ENCODE data around the gene ABO.
"Not testable (repeated sequence)": the region's sequence is repeated elsewhere in the genome, so short reads cannot be mapped to it uniquely, and the experiment has no call there.

ABO gene

GRCh38 chr9:133290751-133291302, 15.8 kb upstream of the ABO start:
- no peak for DNase-seq (ENCODE audit: low spot score)

- no peak for DNase-seq (ENCODE audit: low spot score)
Observed at GRCh38 chr9:133286523-133286922, 11.5 kb upstream of the ABO start.

GRCh38 chr9:133285252-133285775, 10.3 kb upstream of the ABO start:
- no peak for DNase-seq (ENCODE audit: low spot score)

DNA sequence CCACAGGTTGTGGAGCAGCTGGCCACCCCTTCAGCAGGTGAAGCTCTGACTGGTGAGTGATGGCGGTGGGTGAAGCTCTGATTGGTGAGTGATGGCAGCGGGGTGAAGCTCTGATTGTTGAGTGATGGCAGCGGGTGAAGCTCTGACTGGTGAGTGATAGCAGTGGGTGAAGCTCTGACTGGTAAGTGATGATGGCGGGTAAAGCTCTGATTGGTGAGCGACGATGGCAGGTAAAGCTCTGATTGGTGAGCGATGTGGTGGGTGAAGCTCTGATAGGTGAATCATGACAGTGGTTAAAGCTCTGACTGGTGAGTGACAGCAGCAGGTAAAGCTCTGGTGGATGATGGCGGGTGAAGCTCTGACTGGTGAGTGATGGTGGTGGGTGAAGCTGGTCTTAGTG, 9.4 kb upstream of the ABO start:
- no peak for DNase-seq (ENCODE audit: low spot score)

- not testable (repeated sequence) for DNase-seq (ENCODE audit: low spot score)
Observed at GRCh38 chr9:133283255-133284032, 8.4 kb upstream of the ABO start.

DNA sequence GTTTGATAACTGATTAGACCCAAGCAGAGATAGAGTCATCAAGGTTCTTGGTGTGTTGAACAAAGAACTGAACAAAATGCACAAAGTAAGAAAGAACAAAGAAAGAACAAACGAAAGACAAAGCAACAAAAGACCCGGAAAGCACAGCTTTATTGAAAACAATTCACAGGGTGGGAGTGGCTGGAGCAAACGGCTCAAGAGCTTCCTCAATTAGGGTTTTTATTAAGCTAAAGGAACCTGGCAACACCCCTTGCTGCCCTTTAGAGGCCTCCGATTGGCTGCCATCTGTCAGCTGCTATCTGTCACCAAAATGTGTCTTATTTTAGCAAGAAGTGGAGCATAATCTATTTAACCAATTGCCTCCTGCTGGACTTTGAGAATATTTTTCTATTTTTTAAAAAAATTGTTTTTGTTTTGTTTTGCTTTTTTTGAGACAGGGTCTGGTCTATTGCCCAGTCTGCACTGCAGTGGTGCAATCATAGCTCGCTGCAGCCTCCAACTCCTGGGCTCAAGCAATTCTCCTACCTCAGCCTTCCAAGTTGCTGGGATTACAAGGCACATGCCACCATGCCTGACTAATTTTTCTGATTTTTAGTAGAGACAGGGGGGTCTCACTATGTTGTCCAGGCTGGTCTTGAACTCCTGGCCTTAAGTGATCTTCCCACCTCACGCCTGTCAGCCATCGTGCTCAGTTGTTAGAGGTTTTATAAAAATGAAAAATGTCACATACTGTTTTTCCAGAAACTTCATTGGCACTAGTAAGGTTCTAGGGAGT, 7.7 kb upstream of the ABO start:
- no peak for DNase-seq (ENCODE audit: low spot score)

DNA sequence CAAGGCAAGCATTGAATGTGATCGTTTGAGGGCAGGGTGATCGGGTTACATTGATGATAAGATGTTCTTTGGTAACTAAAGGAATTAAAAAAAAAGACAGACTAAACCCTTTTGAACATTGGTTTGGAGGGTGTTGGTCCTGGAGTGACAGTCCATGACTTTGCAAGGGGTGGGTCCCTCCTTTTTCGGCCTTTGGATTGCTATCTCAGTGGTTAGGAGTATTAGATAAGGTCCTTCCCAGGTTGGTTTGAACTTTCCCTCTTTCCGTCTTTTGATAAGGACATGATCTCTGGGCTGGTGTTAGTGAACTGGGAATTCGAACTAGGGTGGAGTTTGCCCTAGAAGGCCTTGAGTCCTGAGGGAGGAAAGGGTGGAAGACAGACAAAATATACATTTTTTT, 5.4 kb upstream of the ABO start:
- DNase-seq (ENCODE audit: low spot score) = no peak

DNA sequence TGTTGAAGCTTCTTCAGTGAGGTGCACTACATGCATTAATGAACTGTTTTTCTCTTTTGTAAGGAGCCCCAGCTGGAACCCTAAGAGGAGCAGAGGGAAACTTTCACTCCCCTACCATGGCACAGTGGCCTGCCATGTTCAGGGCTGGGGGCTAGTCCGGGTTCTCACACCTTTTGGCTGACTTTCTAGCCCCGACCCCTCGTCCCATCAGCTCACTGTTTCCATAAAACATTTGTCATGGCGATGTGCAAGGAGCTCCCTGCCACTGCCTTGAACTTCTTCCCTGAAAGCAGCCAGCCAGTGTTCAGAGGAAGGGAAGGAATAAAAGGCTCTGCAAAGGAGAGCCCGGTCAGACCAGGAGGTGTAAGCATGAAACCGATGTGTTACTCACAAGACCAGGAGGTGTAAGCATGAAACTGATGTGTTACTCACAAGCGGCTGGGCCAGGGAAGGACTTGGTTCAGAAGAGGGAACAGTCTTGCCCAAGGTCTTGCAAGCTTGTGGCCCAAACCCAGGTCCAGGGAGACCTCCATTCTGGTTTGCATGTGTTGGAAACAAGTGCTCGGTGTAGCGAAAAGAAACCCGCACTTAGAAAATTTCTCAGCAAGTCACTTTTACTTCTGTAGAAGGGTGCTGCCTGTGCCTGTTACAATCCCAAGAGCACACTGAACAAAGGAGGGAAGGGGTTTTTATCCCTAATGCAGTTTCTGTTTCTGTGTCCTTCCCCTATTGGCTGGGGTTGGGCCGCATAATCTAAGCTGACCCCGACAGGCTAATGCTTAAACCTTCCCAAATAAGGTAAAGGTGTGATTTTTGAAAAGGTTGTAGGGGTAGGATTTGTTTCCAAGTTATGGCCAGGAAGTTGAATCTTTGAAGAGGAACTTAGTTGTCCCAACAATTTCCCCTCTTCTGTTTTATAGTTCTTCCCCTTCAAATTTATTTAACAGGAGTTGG, 3.4 kb upstream of the ABO start:
- DNase-seq (ENCODE audit: low spot score) = no peak

- DNase-seq (ENCODE audit: low spot score) = no peak
Observed at GRCh38 chr9:133277467-133277866, 2.5 kb upstream of the ABO start.

DNA sequence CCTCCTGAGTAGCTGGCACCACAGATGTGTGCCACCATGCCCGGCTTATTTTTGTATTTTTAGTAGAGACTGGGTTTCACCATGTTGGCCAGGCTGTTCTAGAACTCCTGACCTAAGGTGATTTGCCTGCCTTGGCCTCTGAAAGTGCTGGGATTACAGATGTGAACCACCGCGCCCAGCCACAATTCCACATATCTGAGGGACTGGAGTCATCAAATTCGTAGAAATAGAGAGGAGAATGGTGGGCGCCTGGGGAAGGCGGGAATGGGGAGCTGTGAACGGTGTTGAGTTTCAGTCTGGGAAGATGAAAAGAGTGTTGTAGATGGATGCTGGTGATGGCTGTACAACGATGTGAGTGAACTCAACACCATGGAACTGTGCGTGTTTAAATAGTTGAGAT, 1.9 kb upstream of the ABO start:
- DNase-seq (ENCODE audit: low spot score) = no peak

- no peak for DNase-seq (ENCODE audit: low spot score)
Observed at GRCh38 chr9:133276001-133276884, 1.2 kb upstream of the ABO start.

DNA sequence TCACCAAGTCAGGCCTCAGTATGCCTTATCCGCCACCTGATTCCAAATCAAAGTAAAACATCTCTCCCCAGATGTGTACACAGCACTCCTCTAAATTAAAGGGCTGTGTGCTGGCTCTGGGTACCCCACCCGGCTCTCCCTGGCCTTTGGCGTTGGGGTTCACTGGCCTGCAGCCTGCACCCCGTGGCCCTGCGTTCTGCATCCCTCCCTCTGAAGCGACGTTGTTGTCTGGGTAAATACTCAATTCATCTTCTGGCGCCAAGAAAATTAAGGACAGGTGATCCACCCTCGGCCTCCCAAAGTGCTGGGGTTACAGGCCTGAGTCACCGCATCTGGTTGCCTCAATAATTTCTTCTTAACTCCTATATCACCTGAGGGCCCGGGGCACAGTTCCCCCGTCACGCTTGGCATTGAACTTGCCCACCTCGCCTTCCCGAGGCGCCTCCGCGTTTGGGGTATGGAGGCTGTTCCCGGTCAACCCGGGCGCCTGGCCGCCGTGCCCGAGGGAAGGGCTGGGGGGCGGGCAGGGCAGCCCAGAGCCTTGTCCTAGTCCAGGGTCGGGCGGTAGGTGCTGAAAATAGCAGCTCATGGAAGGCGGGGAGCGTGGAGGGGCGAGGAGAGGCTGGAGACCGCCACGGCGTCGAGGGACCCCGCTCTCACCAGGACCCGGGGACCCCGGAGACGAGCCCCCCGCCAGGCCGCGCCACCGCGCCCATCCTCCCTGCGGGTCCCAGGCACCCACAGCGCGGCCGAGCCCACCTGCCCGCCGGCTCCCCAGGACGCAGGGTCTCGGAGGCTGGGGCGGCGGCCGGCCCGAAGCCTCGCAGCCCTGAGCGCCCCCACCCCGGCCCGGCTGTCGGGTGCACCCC, 531 bp downstream of the ABO start:
- DNase-seq (ENCODE audit: low spot score) = no peak

GRCh38 chr9:133273819-133274218, 1.2 kb downstream of the ABO start:
- DNase-seq (ENCODE audit: low spot score) = no peak

DNA sequence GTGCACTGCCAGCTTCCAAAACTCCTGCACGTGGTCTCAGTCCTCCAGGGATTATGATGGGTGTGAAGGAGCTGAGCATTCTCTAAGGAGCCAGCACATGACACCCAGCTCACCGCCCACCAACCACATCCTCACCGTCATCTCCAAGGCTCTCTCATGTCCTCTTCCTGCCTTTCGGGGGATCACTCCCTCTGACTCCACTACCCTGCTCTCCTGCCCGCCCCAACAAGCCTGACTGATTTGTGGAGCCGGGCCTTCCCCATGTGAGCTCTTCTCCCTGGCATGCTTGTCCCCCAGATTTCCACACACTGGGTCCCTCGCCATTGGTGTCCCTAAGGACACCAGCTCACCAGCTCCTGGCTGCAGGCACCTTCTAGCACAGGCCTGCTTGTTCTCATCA, 1.9 kb downstream of the ABO start:
- DNase-seq (ENCODE audit: low spot score) = no peak

DNA sequence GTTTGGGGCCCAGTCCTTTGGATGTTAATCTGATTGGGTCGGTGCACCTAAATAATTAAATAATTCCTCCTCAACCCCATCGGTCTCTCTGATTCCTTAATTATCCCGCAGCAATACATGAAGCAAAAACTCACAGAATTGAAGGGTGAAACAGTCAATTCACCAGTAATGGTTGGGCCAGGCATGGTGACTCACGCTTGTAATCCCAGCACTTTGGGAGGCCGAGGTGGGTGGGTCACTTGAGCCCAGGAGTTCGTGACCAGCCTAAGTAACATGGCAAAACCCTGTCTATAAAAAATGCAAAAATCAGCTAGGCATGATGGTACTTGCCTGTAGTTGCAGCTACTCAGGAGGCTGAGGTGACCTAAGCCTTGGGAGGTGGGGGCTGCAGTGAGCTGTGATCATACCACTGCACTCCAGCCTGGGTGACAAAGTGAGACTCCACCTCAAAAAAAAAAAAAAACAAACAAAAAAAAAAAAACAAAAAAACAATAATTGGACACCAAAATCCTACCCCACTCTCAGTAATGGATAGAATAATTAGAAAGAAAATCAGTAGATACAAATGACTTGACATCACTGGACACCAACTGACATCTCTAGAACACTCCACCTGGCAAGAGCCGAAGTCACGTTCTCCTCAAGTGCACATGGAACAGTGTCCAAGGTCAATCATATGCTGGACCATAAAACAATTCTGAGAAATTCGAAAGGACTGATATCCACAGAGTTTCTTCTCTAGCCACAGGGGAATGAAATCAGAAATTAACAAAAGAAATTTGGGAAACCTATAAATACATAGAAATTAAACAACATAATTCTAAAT, 5.3 kb downstream of the ABO start:
- DNase-seq (ENCODE audit: low spot score) = no peak

DNA sequence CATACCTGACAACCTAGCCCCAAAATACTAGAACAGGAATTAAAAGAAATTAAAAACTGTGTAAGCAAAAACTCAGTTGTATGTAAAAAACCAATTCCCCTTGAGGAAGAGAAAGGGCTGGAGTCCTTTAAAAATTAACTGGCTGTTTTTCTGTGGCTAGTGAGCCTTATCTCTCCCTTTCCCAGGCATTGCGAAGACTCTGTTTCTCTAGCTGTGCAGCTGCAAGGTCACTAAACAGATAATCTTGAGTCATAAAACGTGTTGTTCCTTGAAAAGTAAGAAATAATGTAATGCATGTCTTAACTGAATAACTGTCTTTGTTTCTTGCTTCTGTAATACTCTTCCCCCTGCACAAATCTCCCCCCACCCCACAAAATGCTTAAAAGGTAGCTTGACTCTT, 5.9 kb downstream of the ABO start:
- peak; percentile 26 for DNase-seq (ENCODE audit: low spot score)

DNA sequence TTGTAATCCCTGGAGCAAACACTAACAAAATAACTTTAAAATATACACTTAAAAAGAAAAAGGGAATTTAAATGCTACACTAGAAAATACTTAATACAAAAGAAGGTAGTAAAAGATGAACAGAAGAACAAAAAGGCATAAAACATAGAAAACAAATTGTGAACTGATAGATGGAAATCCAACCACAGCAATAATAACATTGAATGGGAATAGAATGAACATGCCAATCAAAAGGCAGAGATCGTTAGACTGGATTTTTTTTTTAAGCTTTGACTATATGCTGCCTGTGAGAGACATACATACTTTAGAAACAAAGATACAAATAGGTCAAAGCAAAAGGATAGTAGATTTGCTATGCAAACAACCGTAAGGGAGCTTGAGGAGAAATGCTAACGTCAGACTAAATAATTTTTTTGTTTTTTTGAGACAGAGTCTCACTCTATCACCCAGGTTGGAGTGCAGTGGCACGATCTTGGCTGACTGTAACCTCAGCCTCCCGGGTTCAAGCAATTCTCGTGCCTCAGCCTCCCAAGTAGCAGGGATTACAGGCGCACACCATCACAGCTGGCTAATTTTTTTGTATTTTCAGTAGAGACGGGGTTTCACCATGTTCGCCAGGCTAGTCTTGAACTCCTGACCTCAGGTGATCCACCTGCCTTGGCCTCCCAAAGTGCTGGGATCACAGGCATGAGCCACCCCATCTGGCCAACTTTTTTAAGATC, 6.5 kb downstream of the ABO start:
- DNase-seq (ENCODE audit: low spot score) = no peak

DNA sequence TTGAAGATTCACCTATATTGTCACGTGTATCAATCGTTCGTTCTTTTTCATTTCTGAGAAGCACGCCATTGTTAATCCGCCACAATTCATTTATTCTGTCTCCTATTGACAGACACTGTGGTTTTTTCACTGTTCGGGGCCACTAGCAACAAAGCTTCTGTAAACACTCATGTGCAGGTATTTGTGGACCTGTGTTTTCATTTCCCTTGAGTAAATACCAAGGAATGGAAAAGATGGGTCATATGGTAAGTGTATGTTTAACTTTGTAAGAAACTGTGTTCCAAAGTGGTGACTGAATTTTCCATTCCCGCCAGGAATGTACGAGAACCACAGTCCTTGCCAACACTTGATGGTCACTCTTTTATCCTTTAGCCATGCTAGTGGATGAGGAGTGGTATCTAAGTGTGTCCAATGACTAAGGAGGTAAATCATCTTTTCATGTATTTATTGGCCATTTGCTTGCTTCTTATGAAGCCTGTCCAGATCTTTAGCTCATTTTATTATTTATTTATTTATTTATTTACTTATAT, 10.7 kb downstream of the ABO start:
- no peak for DNase-seq (ENCODE audit: low spot score)
